A549 (cell line): ENCODE measurements around the gene PTPN5.

Experiments used
- CHD2 ChIP-seq: fragments of 150-350 bp; IDR thresholded peaks from 2 replicates; pipeline ENCODE4 v1.6.1; 2014; ENCODE audit warnings: low read length; ENCODE audit not compliant: partially characterized antibody
- FOXS1 ChIP-seq: fragments of 250-450 bp; sonication (Bioruptor Pico); IDR thresholded peaks from 2 replicates; pipeline ENCODE4 v1.5.0; 2020; ENCODE audit warnings: mild to moderate bottlenecking, moderate library complexity
- RAD21 ChIP-seq, 2 experiments: fragments of >200 bp in 1 of 2; sonication (Bioruptor Twin) in 1 of 2; formaldehyde crosslinking in 1 of 2; IDR thresholded peaks in 1 of 2; conservative IDR thresholded peaks in 1 of 2; 2 replicates in 1 of 2; 3 replicates in 1 of 2; pipeline ENCODE4 v1.6.1; 2012 to 2018; ENCODE audit warnings: inconsistent platforms in 1 of 2
- TF ChIP-seq, protein P1 (sequence below): fragments of >200 bp; sonication (Bioruptor Twin); formaldehyde crosslinking; IDR thresholded peaks from 3 replicates; pipeline ENCODE4 v1.5.1; 2016

DNA sequence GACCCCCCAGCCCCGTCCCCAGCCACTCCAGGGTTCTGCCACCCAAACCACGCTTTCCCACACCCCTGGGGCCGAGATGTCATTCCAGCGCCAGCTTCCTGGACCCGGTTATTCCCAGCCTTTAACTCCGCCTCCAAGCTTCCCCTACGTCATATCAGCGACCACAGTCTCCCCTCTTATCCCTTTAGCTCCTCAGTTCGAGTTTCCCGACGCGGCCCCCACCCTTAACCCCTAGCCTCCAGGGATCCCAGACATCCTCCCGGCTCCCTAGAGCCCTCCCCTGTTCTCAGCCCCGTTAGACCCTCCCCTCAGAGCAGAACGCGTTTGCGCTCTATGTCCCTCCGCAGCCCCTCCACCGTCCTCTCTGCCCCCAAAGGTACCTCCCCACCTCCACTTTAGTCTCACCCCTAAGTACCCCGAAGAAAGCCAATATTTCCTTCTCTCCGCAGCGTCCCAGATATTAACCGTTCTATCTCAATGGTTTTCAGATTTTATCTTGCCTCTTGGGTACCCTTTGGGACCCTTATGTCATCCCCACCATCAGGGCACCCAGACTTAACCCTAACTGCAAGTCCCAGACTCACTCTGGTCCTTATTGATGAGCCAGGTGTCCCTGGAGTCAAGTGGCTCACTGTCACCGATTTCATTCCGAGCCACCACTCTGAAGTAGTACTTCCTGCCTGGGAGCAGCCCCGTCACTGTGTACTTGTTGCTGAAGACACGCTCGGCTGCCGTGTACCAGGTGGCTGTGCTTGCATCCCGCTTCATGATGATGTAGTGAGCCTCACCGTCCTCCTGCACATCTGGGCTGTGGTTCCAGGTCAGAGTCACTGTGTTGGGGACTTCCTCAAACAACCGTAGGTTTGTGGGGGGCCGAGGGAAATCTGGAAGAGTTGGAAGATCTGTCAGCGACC, 85.0 kb downstream of the PTPN5 start:
- TF ChIP-seq, protein P1, sequence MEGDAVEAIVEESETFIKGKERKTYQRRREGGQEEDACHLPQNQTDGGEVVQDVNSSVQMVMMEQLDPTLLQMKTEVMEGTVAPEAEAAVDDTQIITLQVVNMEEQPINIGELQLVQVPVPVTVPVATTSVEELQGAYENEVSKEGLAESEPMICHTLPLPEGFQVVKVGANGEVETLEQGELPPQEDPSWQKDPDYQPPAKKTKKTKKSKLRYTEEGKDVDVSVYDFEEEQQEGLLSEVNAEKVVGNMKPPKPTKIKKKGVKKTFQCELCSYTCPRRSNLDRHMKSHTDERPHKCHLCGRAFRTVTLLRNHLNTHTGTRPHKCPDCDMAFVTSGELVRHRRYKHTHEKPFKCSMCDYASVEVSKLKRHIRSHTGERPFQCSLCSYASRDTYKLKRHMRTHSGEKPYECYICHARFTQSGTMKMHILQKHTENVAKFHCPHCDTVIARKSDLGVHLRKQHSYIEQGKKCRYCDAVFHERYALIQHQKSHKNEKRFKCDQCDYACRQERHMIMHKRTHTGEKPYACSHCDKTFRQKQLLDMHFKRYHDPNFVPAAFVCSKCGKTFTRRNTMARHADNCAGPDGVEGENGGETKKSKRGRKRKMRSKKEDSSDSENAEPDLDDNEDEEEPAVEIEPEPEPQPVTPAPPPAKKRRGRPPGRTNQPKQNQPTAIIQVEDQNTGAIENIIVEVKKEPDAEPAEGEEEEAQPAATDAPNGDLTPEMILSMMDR, result no peak
- TF ChIP-seq FOXS1 (CRISPR knock-in tag) (no peak), CHD2 (no peak), RAD21 (conservative IDR thresholded peaks at IDR 0.05 in 1 of 2, IDR thresholded peaks at IDR 0.05 in 1 of 2) (no peak)
